Measurements from ENCODE around the gene ZBTB7C. TPM values are rescaled to one million over a fixed set of nuclear protein-coding genes. Genes with fewer than 3 reads are reported as not detected.

ZBTB7C gene
- total RNA-seq, 1 experiment from 2014 or later, result 0.33 TPM

GRCh38 chr18:48106498-48106897 is 302.7 kb downstream of the ZBTB7C start:
- Histone ChIP-seq H3K79me1 (ENCODE audit: insufficient read depth, low read depth, low read length, poor library complexity, severe bottlenecking) (no peaks in the 10 kb centered on the region), H3K14ac (ENCODE audit: insufficient read depth, low read length) (no peak overlapping the region), H3T11ph (ENCODE audit: low read length) (no peak overlapping the region), H3K23me2 (ENCODE audit: insufficient read length, low read depth, low read length, poor library complexity, severe bottlenecking) (no peaks in the 10 kb centered on the region), H3K4me2 (ENCODE audit: insufficient read depth, insufficient read length, low read length) (peak overlapping the region; percentile 34), H2AFZ (ENCODE audit: low read length) (no peak overlapping the region), H2BK120ac (ENCODE audit: low read depth, low read length, poor library complexity, severe bottlenecking) (no peak overlapping the region), H3K4me1 (ENCODE audit: insufficient read depth, low read length) (peaks cover 8% of the 10 kb centered on the region; the same call in 1 of the 2 replicates), H3K18ac (ENCODE audit: insufficient read length, low read depth, low read length) (no peak overlapping the region), H2BK15ac (ENCODE audit: low read depth, low read length) (no peak overlapping the region), H2BK20ac (ENCODE audit: low read depth, low read length, poor library complexity, severe bottlenecking) (no peak overlapping the region), H3K9me3 (ENCODE audit: control insufficient read depth, low read depth, low read length) (no peaks in the 10 kb centered on the region), H3K9ac (ENCODE audit: extremely low read depth, insufficient read length, low read length) (no peak overlapping the region), H3K27me3 (ENCODE audit: insufficient read depth, low read length) (no peaks in the 10 kb centered on the region; the same call in 1 of the 2 replicates), H3K4ac (ENCODE audit: low read depth, low read length) (no peak overlapping the region), H3K27ac (ENCODE audit: insufficient read length, low read depth, low read length) (no peak overlapping the region), H4K5ac (ENCODE audit: insufficient read length, low read depth, low read length) (no peak overlapping the region), H3K56ac (ENCODE audit: insufficient read length, low read depth, low read length) (no peak overlapping the region), H4K91ac (ENCODE audit: insufficient read length, low read depth, low read length) (no peak overlapping the region), H2BK12ac (ENCODE audit: insufficient read length, low read depth, low read length) (no peak overlapping the region), H2BK5ac (ENCODE audit: insufficient read length, low read length) (no peak overlapping the region), H4K8ac (replicated peaks; ENCODE audit: insufficient read length, low read depth, low read length) (no peak overlapping the region), H3K79me2 (ENCODE audit: insufficient read depth, low read length) (no peaks in the 10 kb centered on the region), H4K20me1 (ENCODE audit: control insufficient read depth, insufficient read depth, insufficient read length) (no peaks in the 10 kb centered on the region), H3K23ac (ENCODE audit: insufficient read length, low read depth, low read length) (no peak overlapping the region), H2AK5ac (ENCODE audit: insufficient read length, low read length) (no peak overlapping the region)
- no peak for TF ChIP-seq CTCF (conservative IDR thresholded peaks at IDR 0.05)
- no peak overlapping the region for H3K27ac Mint-ChIP-seq
- no peaks in the 10 kb centered on the region for H3K9me3 Mint-ChIP-seq
- H3K4me3 Mint-ChIP-seq, result no peak overlapping the region
- WGBS (ENCODE audit: extremely low coverage, insufficient read length, low lambda C conversion rate), result no CpG with 5 or more reads among the region's 1 CpG
- H3K36me3 Mint-ChIP-seq (ENCODE audit: insufficient read depth in 1 of 3, low read depth in 3 of 3), result no peaks in the 10 kb centered on the region
- DNase-seq, result no peak
- peaks cover 14% of the 10 kb centered on the region for H3K27me3 Mint-ChIP-seq (ENCODE audit: low read depth)
- H3K4me1 Mint-ChIP-seq, result peaks cover 37 to 59% of the 10 kb centered on the region in 2 experiments

All from H9 (cell line).